HepG2 (cell line): Measurements from ENCODE around the gene KCNH8.

Experiments used
- CBX5 ChIP-seq: sonication (generic); formaldehyde crosslinking; IDR thresholded peaks from 2 replicates; pipeline ENCODE4 v1.4.0; 2020; ENCODE audit warnings: missing genetic modification reagents, borderline replicate concordance
- EP300 ChIP-seq, 3 experiments: sonication (generic) in 1 of 3; formaldehyde crosslinking in 1 of 3; IDR thresholded peaks; 2 replicates each; pipeline versions ENCODE4 v1.5.1 to v1.6.1; 2011 to 2020; ENCODE audit warnings: low read depth in 2 of 3, low read length in 2 of 3, borderline replicate concordance in 1 of 3, improper control_type of control experiment in 1 of 3, mild to moderate bottlenecking in 1 of 3, missing genetic modification reagents in 1 of 3, moderate library complexity in 1 of 3
- EZH2 ChIP-seq: conservative IDR thresholded peaks from 2 replicates; pipeline ENCODE4 v1.6.1; 2012; ENCODE audit warnings: mild to moderate bottlenecking, low read depth, low read length, moderate library complexity
- POLR2A ChIP-seq, 2 experiments: IDR thresholded peaks; 2 replicates each; pipeline ENCODE4 v1.6.1; 2011; ENCODE audit warnings: low read depth in 2 of 2, low read length in 2 of 2, mild to moderate bottlenecking in 1 of 2, moderate library complexity in 1 of 2; ENCODE audit not compliant: insufficient read depth in 1 of 2
- SMC3 ChIP-seq: IDR thresholded peaks from 2 replicates; pipeline ENCODE4 v1.6.1; 2011; ENCODE audit warnings: low read length, improper control_type of control experiment
- SRF ChIP-seq: IDR thresholded peaks from 2 replicates; pipeline ENCODE4 v1.6.1; 2011; ENCODE audit warnings: mild to moderate bottlenecking, low read depth, low read length, moderate library complexity
- SRY ChIP-seq: sonication (generic); formaldehyde crosslinking; IDR thresholded peaks from 2 replicates; pipeline ENCODE4 v1.8.0; 2022; ENCODE audit warnings: mild to moderate bottlenecking, missing genetic modification reagents
- TCF7 ChIP-seq: sonication (generic); IDR thresholded peaks from 2 replicates; pipeline ENCODE4 v1.6.1; 2016; ENCODE audit warnings: antibody characterized with exemption, low read depth
- ZNF225 ChIP-seq: sonication (generic); formaldehyde crosslinking; IDR thresholded peaks from 2 replicates; pipeline ENCODE4 v1.4.0; 2020; ENCODE audit warnings: mild to moderate bottlenecking, missing genetic modification reagents
- ZZZ3 ChIP-seq: sonication (generic); formaldehyde crosslinking; IDR thresholded peaks from 2 replicates; pipeline ENCODE4 v1.4.0; 2020; ENCODE audit warnings: missing genetic modification reagents, mild to moderate bottlenecking, borderline replicate concordance
- TF ChIP-seq, protein P1 (sequence below): sonication (generic); formaldehyde crosslinking; IDR thresholded peaks from 2 replicates; pipeline ENCODE4 v1.5.0; 2020; ENCODE audit warnings: mild to moderate bottlenecking, missing genetic modification reagents, moderate library complexity

DNA sequence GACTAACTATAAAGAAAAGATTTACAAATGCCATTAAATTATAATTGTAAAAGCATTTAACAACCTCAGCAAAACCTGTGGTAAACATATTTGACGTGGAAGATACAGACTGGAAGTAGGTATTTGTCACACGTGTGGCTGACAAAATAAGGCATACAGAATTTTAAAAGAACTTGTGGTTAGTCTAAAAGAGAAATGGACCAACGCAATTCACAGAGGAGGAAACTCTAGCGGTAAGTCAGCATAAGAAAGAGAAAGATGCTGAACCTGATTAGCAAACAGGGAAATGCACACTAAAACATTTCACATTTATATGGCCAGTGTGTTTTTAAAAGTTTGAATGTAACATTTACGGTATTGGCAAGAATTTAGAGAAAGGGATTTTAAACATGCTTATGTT, 35.3 kb downstream of the KCNH8 start:
- TF ChIP-seq EP300 (IDR thresholded peaks at IDR 0.05; ENCODE audit: low read depth in 2 of 2, low read length in 2 of 2) (no peak), EP300 (CRISPR knock-in tag; IDR thresholded peaks at IDR 0.05; ENCODE audit: borderline replicate concordance) (no peak), SRF (no peak), CBX5 (CRISPR knock-in tag) (no peak), EZH2 (no peak), TCF7 (no peak), SRY (CRISPR knock-in tag) (no peak), ZZZ3 (CRISPR knock-in tag) (no peak), SMC3 (no peak), POLR2A (IDR thresholded peaks at IDR 0.05; ENCODE audit: insufficient read depth in 1 of 2, low read depth in 2 of 2, low read length in 2 of 2) (no peak), ZNF225 (CRISPR knock-in tag) (no peak)
- TF ChIP-seq, protein P1, sequence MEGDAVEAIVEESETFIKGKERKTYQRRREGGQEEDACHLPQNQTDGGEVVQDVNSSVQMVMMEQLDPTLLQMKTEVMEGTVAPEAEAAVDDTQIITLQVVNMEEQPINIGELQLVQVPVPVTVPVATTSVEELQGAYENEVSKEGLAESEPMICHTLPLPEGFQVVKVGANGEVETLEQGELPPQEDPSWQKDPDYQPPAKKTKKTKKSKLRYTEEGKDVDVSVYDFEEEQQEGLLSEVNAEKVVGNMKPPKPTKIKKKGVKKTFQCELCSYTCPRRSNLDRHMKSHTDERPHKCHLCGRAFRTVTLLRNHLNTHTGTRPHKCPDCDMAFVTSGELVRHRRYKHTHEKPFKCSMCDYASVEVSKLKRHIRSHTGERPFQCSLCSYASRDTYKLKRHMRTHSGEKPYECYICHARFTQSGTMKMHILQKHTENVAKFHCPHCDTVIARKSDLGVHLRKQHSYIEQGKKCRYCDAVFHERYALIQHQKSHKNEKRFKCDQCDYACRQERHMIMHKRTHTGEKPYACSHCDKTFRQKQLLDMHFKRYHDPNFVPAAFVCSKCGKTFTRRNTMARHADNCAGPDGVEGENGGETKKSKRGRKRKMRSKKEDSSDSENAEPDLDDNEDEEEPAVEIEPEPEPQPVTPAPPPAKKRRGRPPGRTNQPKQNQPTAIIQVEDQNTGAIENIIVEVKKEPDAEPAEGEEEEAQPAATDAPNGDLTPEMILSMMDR (CRISPR knock-in tag), result no peak
